ENCODE results near the gene SMAD4. TPM values are rescaled to one million over a fixed set of nuclear protein-coding genes. Genes with fewer than 3 reads are reported as not detected.

SMAD4 gene
- total and polyA plus RNA-seq, 2 of the 13 experiments (the other 11 are each of a cell fraction or from before 2014, with no cell fraction given), result 70.2 to 72.0 TPM

DNA sequence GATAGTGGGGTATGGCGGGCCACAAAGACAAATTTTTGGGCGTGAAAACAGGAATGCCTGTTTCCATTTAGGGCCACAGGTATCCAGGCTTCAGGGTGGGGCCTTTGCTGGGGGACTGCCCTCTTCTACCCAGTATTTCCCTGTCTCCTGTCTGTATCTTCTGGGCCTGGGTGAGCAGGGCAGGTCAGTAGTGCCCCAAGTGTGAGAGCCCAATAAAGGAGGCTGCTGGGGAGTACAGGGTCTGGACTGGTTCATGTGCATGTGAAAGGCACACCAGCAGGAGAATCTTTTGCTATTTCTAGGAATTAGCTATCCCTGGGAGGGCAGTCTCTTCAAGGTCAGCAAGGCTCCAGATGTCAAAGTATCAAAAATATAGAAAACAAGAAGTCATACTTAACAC, 96.0 kb downstream of the SMAD4 start:
- ChIA-PET POLR2A (no interaction called here), CTCF (ENCODE audit: low intra/inter-chr PET ratio, low total read pairs) (no interaction called here)
- peaks cover 0 to 5% of the 10 kb centered on the region in 2 experiments; a peak in 3 of 5 replicates for H3K27me3 ChIP-seq (ENCODE audit: control insufficient read depth in 1 of 2, insufficient read depth in 2 of 2, low read length in 2 of 2)
- BruUV-seq (replicated peaks), result no TSS peak
- no peak overlapping the region for H2AFZ ChIP-seq (ENCODE audit: low read length)
- ATAC-seq (no peak), FAIRE-seq (no peak), DNase-seq (ENCODE audit: low spot score) (no peak)
- no peak overlapping the region for H3K9ac ChIP-seq (ENCODE audit: insufficient read depth, low read depth, low read length)
- H3K79me2 ChIP-seq (ENCODE audit: insufficient read depth, low read length), result no peaks in the 10 kb centered on the region
- H3K4me3 ChIP-seq (replicated peaks in 1 of 3; ENCODE audit: insufficient read depth in 1 of 3, low read depth in 2 of 3, low read length in 3 of 3), result no peak overlapping the region
- H3K4me1 ChIP-seq (ENCODE audit: insufficient read depth, low read length), result no peaks in the 10 kb centered on the region
- H3K9me3 ChIP-seq (ENCODE audit: low read length), result no peaks in the 10 kb centered on the region
- intact Hi-C loops (cut with micrococcal nuclease; ENCODE audit: unreplicated experiment) (no loop called here), in situ Hi-C loops (cut with HindIII; ENCODE audit: extremely low pct_ligation_motif_present, low pct_unique_long_range_greater_than_20kb) (no loop called here)
- no peaks in the 10 kb centered on the region for H4K20me1 ChIP-seq (ENCODE audit: insufficient read depth, low read length)
- no peak for TF ChIP-seq ZNF235 (CRISPR knock-in tag; IDR thresholded peaks at IDR 0.05; ENCODE audit: borderline replicate concordance)
- TF ChIP-seq, protein P1, sequence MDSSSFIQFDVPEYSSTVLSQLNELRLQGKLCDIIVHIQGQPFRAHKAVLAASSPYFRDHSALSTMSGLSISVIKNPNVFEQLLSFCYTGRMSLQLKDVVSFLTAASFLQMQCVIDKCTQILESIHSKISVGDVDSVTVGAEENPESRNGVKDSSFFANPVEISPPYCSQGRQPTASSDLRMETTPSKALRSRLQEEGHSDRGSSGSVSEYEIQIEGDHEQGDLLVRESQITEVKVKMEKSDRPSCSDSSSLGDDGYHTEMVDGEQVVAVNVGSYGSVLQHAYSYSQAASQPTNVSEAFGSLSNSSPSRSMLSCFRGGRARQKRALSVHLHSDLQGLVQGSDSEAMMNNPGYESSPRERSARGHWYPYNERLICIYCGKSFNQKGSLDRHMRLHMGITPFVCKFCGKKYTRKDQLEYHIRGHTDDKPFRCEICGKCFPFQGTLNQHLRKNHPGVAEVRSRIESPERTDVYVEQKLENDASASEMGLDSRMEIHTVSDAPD (CRISPR knock-in tag; IDR thresholded peaks at IDR 0.05), result no peak
- no peak overlapping the region for H3K4me2 ChIP-seq (ENCODE audit: low read depth, low read length)
- H3K36me3 ChIP-seq (replicated peaks in 1 of 2; ENCODE audit: control insufficient read depth in 1 of 2, insufficient read depth in 2 of 2, low read length in 2 of 2), result no peaks in the 10 kb centered on the region
- 33% methylated on average over 2 of the region's 2 CpGs for WGBS (ENCODE audit: low lambda C conversion rate)
- no peak overlapping the region for H3K27ac ChIP-seq (ENCODE audit: extremely low read length, insufficient read depth, low read length)

DNA sequence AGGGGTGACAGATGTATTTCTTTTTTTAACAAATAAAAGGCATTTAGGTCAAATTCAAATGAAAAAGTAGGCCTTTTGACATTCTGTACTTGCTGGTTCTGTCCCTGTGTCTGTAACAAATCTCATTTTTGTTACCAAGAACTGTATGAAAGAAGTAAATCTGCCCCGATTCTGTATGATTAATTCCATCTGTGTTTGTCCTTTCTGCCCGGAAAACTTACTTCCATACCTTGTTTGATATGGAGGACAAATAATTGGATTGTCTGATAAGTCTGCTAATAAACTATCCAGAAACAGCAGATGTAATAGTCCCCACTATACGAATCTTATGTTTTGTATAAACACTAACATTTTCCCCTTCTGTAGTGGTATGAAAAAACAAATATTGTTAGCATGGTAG, 97.7 kb downstream of the SMAD4 start:
- ChIA-PET CTCF (ENCODE audit: low intra/inter-chr PET ratio, low total read pairs) (no interaction called here), POLR2A (no interaction called here)
- H3K4me1 ChIP-seq (ENCODE audit: insufficient read depth, low read length), result peaks cover 13% of the 10 kb centered on the region
- H3K9ac ChIP-seq (ENCODE audit: insufficient read depth, low read depth, low read length), result no peak overlapping the region
- DNase-seq (ENCODE audit: low spot score) (no peak), FAIRE-seq (no peak), ATAC-seq (no peak)
- in situ Hi-C loops (cut with HindIII; ENCODE audit: extremely low pct_ligation_motif_present, low pct_unique_long_range_greater_than_20kb) (no loop called here), intact Hi-C loops (cut with micrococcal nuclease; ENCODE audit: unreplicated experiment) (no loop called here)
- no peaks in the 10 kb centered on the region for H3K36me3 ChIP-seq (replicated peaks in 1 of 2; ENCODE audit: control insufficient read depth in 1 of 2, insufficient read depth in 2 of 2, low read length in 2 of 2)
- no peak overlapping the region for H2AFZ ChIP-seq (ENCODE audit: low read length)
- H3K4me2 ChIP-seq (ENCODE audit: low read depth, low read length), result no peak overlapping the region
- no peak overlapping the region for H3K4me3 ChIP-seq (replicated peaks in 1 of 3; ENCODE audit: insufficient read depth in 1 of 3, low read depth in 2 of 3, low read length in 3 of 3)
- no peaks in the 10 kb centered on the region for H3K9me3 ChIP-seq (ENCODE audit: low read length)
- 42% methylated on average over 3 of the region's 3 CpGs for WGBS (ENCODE audit: low lambda C conversion rate)
- H4K20me1 ChIP-seq (ENCODE audit: insufficient read depth, low read length), result no peaks in the 10 kb centered on the region
- no peaks in the 10 kb centered on the region for H3K79me2 ChIP-seq (ENCODE audit: insufficient read depth, low read length)
- H3K27me3 ChIP-seq (ENCODE audit: control insufficient read depth in 1 of 2, insufficient read depth in 2 of 2, low read length in 2 of 2), result peaks cover 0 to 2% of the 10 kb centered on the region in 2 experiments; a peak in 3 of 5 replicates
- no peak overlapping the region for H3K27ac ChIP-seq (ENCODE audit: extremely low read length, insufficient read depth, low read length)
- no TSS peak for BruUV-seq (replicated peaks)
- TF ChIP-seq ZNF569 (CRISPR knock-in tag; IDR thresholded peaks at IDR 0.05; ENCODE audit: borderline replicate concordance), result no peak
- TF ChIP-seq ZNF737 (CRISPR knock-in tag; IDR thresholded peaks at IDR 0.05; ENCODE audit: borderline replicate concordance), result no peak
- TF ChIP-seq ZNF747 (CRISPR knock-in tag; IDR thresholded peaks at IDR 0.05; ENCODE audit: borderline replicate concordance), result no peak
- no peak for TF ChIP-seq ZSCAN25 (CRISPR knock-in tag; IDR thresholded peaks at IDR 0.05)
- TF ChIP-seq MTA1 (CRISPR knock-in tag; IDR thresholded peaks at IDR 0.05; ENCODE audit: borderline replicate concordance), result no peak
- TF ChIP-seq TBP (CRISPR knock-in tag; IDR thresholded peaks at IDR 0.05), result no peak
- no peak for TF ChIP-seq TSC22D2 (CRISPR knock-in tag; IDR thresholded peaks at IDR 0.05; ENCODE audit: borderline replicate concordance)
- TF ChIP-seq NBN (conservative IDR thresholded peaks at IDR 0.05), result no peak
- TF ChIP-seq MYC (CRISPR knock-in tag; IDR thresholded peaks at IDR 0.05; ENCODE audit: borderline replicate concordance), result no peak
- TF ChIP-seq ZMYM3 (CRISPR knock-in tag; IDR thresholded peaks at IDR 0.05), result no peak
- TF ChIP-seq, protein P2, sequence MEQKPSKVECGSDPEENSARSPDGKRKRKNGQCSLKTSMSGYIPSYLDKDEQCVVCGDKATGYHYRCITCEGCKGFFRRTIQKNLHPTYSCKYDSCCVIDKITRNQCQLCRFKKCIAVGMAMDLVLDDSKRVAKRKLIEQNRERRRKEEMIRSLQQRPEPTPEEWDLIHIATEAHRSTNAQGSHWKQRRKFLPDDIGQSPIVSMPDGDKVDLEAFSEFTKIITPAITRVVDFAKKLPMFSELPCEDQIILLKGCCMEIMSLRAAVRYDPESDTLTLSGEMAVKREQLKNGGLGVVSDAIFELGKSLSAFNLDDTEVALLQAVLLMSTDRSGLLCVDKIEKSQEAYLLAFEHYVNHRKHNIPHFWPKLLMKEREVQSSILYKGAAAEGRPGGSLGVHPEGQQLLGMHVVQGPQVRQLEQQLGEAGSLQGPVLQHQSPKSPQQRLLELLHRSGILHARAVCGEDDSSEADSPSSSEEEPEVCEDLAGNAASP (CRISPR knock-in tag; IDR thresholded peaks at IDR 0.05; ENCODE audit: borderline replicate concordance), result no peak
- TF ChIP-seq NCOA5 (CRISPR knock-in tag; IDR thresholded peaks at IDR 0.05), result no peak
